GM12875 (cell line): Measurements from ENCODE around the gene CDK17.
"Not testable (repeated sequence)": the region's sequence is repeated elsewhere in the genome, so short reads cannot be mapped to it uniquely, and the experiment has no call there.

Experiments used
- H3K4me3 ChIP-seq: one replicate; pipeline ENCODE4 v1.5.1; 2011; ENCODE audit warnings: low read depth, low read length, control low read depth
- TF ChIP-seq, protein P1 (sequence below): IDR thresholded peaks from 2 replicates; pipeline ENCODE4 v1.5.1; 2011; ENCODE audit warnings: low read depth, mild to moderate bottlenecking, control low read depth, inconsistent platforms, low read length, moderate library complexity, borderline replicate concordance; ENCODE audit not compliant: insufficient read depth

Gene CDK17

GRCh38 chr12:96387981-96388380 is 12.3 kb downstream of the CDK17 start:
- TF ChIP-seq, protein P1, sequence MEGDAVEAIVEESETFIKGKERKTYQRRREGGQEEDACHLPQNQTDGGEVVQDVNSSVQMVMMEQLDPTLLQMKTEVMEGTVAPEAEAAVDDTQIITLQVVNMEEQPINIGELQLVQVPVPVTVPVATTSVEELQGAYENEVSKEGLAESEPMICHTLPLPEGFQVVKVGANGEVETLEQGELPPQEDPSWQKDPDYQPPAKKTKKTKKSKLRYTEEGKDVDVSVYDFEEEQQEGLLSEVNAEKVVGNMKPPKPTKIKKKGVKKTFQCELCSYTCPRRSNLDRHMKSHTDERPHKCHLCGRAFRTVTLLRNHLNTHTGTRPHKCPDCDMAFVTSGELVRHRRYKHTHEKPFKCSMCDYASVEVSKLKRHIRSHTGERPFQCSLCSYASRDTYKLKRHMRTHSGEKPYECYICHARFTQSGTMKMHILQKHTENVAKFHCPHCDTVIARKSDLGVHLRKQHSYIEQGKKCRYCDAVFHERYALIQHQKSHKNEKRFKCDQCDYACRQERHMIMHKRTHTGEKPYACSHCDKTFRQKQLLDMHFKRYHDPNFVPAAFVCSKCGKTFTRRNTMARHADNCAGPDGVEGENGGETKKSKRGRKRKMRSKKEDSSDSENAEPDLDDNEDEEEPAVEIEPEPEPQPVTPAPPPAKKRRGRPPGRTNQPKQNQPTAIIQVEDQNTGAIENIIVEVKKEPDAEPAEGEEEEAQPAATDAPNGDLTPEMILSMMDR = no peak

GRCh38 chr12:96386794-96387193 is 13.4 kb downstream of the CDK17 start:
- TF ChIP-seq, protein P1 = no peak
- H3K4me3 ChIP-seq = no peak overlapping the region

More at GRCh38 chr12:96387981-96388380, 12.3 kb downstream of the CDK17 start:
- no peak overlapping the region for H3K4me3 ChIP-seq

- TF ChIP-seq, protein P1 = no peak
- no peak overlapping the region for H3K4me3 ChIP-seq
Observed at GRCh38 chr12:96383991-96384390, 16.2 kb downstream of the CDK17 start.

DNA sequence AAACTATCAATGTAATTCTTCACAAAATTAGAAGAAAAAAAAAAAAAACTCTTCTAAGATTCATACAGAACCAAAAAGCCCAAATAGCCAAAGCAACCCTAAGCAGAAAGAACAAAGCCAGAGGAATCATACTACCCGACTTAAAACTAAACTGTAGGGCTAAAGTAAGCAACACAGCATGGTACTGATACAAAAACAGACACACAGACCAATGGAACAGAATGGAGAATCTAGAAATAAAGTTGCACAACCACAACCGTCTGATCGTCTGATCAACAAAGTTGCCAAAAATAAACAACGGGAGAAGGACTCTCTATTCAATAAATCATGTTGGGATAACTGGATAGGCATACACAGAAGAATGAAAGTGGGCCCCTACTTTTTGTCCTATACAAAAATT is 16.9 kb downstream of the CDK17 start:
- TF ChIP-seq, protein P1 = no peak
- H3K4me3 ChIP-seq = no peak overlapping the region

- H3K4me3 ChIP-seq = not testable (repeated sequence)
Observed at GRCh38 chr12:96379743-96380142, 20.5 kb downstream of the CDK17 start.

DNA sequence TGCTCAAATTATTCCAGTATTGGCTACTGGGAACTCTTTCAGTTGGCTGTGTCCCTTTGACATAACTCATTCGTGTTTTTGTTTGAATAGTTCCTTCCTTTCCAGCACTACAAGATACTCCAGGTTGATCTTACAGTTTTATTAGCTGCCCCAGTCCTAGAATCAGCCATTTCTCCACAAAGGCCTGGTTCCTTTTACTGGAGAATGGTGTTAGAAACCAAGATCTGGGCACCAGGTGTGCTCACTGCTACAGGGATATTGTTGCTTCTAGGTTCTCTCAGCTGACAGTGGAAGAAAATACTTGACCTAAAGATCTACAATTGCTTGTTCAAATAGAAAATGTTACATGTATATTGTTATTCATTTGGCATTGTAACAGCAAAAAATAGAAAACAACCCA is 21.9 kb downstream of the CDK17 start:
- H3K4me3 ChIP-seq = no peak overlapping the region

GRCh38 chr12:96376865-96377264 is 23.4 kb downstream of the CDK17 start:
- no peak overlapping the region for H3K4me3 ChIP-seq
- TF ChIP-seq, protein P1 = no peak

More for the DNA sequence above, 21.9 kb downstream of the CDK17 start:
- TF ChIP-seq, protein P1 = no peak
